Retinal pigment epithelial cell (primary cell): ENCODE measurements around the gene CRP.
"Not testable (repeated sequence)": the region's sequence is repeated elsewhere in the genome, so short reads cannot be mapped to it uniquely, and the experiment has no call there.

ENCODE experiments used
- DNase-seq: peaks from one replicate; pipeline ENCODE4 v3.0.0-alpha.2; 2010; ENCODE audit warnings: low read depth
- H3K4me3 ChIP-seq: 2 replicates; pipeline ENCODE4 v1.5.1; 2011; ENCODE audit warnings: mild to moderate bottlenecking, low read length, control low read depth, moderate library complexity
- CTCF ChIP-seq: conservative IDR thresholded peaks from 2 replicates; pipeline ENCODE4 v1.5.1; 2011; ENCODE audit warnings: low read depth, low read length, control low read depth, inconsistent platforms

Gene CRP

GRCh38 chr1:159750621-159751020 is 36.2 kb upstream of the CRP start:
- TF ChIP-seq CTCF = no peak
- H3K4me3 ChIP-seq = no peak overlapping the region
- no peak for DNase-seq

GRCh38 chr1:159749630-159750029 is 35.2 kb upstream of the CRP start:
- DNase-seq = no peak
- no peak overlapping the region for H3K4me3 ChIP-seq
- no peak for TF ChIP-seq CTCF

GRCh38 chr1:159748370-159748769 is 34.0 kb upstream of the CRP start:
- DNase-seq = no peak
- TF ChIP-seq CTCF = no peak
- no peak overlapping the region for H3K4me3 ChIP-seq

- H3K4me3 ChIP-seq = no peak overlapping the region
- TF ChIP-seq CTCF = no peak
These were observed 32.3 kb upstream of the CRP start for GRCh38 chr1:159746666-159747065.

GRCh38 chr1:159743651-159744410 is 29.4 kb upstream of the CRP start:
- H3K4me3 ChIP-seq = no peak overlapping the region
- TF ChIP-seq CTCF = no peak
- no peak for DNase-seq

More at GRCh38 chr1:159746666-159747065, 32.3 kb upstream of the CRP start:
- DNase-seq = no peak

- TF ChIP-seq CTCF = no peak
- H3K4me3 ChIP-seq = no peak overlapping the region
- no peak for DNase-seq
These were observed 23.0 kb upstream of the CRP start for GRCh38 chr1:159737238-159737916.

- H3K4me3 ChIP-seq, DNase-seq: not testable (repeated sequence)
These were observed 8.8 kb upstream of the CRP start for GRCh38 chr1:159723188-159723587.
